Inflammatory macrophage (primary cell): ENCODE measurements around the gene PABPC5.

ENCODE experiments used
- DNase-seq, 2 donors: peaks; one replicate each; pipeline ENCODE4 v3.0.0-alpha.2; 2020 to 2022
- total RNA-seq, 18 experiments: gene quantifications; one replicate each; lab custom pipeline; 2026; ENCODE audit warnings: mixed read lengths in 6 of 18, inconsistent platforms in 2 of 18; lab: John Stamatoyannopoulos, UW

Gene PABPC5
- total RNA-seq: 0 to 0.08 (median 0) reads per million in 18 experiments

DNA sequence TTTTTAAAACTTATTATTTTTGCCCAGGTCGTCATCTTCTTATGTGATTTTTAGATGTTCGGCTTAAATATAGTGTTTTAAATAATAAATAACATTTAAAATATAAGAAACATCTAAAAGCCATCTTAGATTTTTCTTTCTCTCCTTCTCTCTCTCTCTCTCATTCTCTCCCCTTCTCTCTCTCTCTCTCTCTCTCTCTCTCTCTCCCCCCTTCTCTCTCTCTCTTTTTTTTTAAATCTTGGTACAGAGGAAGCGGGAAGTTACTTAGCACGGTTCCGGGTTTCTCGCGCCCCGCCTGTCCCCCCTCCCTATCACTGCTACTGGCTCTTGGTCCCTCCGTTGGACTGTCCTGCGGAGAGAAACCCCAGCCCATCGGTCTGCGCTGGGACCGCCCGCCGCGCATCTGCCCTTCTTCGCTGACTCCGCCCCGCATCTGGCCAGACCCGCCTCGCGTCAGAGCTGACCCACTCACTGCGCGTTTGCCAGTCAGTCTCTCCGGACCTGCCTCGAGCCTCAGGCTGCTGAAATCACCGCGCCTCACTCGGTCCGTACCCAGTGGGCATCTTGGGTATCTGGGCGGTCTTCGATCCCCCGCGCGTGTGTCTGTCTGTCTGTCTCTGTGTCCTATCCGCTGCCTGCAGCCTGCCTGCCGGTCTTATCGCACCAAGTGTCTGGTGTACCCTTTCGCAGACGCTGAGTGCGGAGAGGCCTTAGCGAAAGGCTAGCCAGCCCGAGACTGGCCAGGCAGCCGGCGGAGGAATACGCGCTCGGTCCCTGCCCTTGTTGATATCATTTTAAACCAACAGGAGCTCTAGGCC, at the start of gene PABPC5:
PABPC5 (plus strand) TSS at position 489 of the 818 bp plus-strand sequence. CDS start 739 bp downstream, outside the sequence.
- no peak for DNase-seq

DNA sequence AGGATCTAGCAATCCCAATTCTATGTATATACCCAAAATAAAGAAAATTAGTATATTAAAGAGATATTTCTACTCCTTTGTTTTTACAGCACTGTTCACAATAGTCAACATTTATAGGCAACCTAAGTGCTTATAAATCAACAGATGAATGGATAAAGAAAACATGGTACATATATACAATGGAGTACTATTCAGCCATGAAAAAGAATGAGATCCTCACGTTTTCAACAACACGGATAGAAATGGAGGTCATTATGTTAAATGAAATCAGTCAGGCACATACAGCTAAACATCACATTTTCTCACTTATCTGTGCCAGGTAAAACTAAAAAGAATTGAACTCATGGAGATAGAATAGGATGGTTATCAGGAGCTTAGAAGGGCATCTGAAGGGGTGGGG, 45.6 kb upstream of the PABPC5 start:
- DNase-seq: no peak

DNA sequence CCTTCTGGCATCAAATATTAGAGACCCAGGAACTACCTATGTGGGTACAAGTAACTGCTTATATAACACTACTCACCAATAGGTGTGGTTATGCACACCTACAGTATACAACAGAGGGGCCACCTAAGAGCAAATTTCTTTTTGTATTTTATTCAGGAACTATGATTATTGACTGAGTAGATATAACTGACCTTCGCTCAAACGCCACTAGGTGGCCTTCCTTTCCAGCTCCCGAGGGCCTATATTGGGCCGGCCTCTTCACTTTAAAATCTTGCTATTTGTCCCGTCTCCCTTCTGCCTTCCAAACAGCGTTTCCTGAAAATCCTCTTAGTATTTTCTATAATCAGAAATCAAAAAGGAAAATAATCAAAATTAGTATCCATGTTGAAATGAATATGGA, 19.9 kb upstream of the PABPC5 start:
- no peak for DNase-seq

DNA sequence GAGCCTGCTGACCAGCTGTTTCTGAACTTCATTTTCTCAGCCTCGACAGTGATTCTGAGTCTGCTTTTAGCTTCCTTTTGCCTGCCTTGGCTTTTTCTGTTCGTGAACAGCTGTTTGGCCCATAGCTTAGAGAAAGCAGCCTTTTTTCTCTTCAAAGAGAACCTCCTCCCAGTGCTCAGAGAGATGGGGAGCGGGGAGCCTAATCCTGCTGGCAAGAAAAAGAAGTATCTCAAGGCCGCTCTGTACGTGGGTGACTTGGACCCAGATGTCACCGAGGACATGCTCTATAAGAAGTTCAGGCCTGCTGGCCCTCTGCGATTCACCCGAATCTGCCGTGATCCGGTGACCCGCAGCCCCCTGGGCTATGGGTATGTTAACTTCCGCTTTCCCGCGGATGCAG, 756 bp downstream of the PABPC5 start:
- DNase-seq: no peak
